ENCODE measurements around the gene CDCA8.
A peak's percentile ranks its signal among the peaks of the same experiment; 100 is the strongest.

CDCA8 gene

DNA sequence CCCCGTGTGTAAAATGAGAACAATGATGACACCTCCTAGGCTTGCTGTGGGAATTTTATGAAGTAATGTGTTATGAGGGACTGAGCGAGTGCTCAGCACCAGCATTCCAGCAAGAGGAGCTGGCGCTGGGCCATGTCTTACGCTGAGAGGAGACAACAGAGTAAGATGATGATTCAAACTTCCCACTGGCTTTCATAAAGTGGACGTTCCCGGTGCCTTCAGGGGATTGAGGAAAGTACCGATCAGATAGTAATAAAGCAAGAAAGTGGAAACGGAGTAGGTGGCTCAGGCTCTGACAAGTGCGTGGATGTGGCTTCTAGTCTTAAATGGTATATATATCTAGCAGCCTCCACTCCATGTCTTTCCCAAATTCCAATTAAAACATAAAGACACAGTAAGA is 48.8 kb downstream of the CDCA8 start:
- no peak for DNase-seq

DNA sequence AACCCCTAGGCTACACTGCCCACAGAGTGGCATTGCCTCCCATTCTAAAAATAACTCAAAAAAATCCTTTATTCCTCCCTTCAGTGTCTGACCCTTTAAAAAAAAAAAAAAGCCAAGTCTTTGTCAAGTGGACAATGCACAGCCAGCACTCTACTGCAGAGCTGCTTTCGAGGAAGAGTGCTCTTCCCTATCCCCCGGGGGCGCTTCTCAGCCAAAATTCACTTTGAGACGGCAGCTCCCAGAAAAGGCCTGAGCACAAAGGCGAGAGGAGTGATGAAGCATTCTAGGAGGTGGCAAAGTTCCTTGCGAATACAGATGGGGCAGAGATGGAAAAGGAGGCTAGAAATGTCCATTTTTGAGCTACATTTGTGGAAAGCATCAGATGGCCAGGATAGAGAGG is 49.3 kb downstream of the CDCA8 start:
- no peak for DNase-seq

DNA sequence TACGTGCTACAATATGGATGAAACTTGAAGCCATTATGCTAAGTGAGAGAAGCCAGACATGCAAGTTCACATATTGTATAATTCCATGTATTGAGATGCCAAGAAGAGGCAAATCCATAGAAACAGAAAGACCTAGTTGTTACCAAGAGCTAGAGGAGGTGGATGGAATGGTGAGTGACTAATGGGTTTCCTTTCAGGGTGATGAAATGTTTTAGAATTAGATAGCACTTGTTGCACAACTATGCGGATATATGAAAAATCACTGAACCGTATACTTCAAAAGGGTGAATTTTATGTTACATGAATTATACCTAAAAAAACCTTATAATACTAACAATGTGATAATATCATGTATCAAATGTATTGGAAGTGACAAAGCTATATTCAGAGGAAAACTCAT is 54.5 kb downstream of the CDCA8 start:
- DNase-seq = no peak

DNA sequence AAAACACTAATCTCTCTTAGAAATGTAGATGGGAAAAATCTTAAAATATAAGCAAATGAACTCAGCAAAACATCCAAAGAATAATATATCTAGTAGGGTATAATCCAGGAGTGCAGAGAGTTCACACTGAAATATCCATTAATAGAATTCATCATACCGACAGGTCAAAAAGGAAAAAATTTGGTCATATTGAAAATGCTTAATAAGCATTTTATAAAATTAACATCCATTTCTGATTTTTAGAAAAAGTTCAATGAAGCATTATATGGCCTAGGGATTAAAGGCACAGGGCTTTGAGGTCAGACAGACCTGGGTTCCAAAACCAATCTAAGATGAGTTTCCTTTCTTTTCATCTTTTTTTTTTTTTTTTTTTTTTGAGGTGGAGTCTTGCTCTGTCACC is 56.2 kb downstream of the CDCA8 start:
- no peak for DNase-seq

DNA sequence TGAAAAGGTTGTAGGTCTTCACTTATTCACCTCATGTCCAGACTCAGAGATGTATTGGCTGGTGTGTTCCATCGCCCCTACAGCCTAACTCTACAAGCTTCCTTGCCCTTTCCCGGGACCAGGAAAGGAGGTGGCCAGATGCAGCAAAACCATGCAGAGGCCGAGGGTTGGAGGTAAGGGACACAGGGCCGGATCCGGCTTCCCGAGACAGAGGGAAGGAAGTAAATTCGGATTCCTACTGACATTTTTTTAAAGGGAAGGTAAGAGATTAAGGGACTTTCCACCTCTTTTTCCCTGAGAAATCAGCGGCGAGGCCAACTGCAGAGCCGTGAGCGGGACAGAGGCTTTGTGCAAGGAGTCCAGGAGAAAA is 59.9 kb downstream of the CDCA8 start:
- DNase-seq = no peak

DNA sequence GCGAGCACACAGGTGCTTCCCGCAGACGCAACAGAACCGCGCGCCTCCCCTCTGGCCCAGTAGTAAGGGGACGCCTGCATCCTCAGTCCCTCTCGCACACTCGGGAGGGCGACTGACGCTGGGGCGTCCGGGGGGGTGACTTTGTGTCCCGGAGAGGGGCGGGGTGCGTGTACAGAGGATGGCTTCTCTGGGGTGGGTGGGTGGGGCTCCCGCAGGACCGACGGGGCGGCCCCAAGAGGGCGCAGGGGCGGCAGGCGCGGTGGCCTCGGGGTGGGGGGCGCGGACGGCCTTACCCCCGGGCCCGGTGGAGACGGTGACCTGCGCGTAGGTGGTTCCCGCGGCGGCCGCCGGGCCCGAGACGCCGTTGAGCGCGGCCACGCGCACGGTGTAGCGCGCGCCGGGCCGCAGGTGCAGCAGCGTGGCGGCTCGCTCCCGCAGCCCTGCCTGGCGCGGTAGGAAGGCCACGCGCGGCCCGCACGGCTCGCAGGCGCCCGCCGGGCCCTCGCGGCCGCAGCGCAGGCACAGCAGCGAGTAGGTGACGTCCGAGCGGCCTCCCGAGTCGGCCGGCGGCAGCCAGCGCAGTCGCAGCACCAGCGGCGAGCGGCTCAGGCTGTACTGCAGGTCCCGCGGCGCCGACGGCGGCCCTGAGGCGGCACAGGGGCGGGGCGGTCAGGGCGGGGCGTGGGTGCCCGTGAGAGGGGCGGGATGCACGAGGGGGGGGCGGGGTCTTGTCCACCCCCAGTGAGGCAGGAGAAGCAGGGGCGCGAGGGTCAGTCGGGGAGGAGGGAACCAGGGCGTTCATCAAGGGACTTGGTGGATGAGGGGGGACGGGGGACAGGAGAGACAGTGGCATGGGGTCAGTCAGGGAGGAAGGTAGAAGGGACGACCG is 60.5 kb downstream of the CDCA8 start:
- peak; percentile 63 for DNase-seq

DNA sequence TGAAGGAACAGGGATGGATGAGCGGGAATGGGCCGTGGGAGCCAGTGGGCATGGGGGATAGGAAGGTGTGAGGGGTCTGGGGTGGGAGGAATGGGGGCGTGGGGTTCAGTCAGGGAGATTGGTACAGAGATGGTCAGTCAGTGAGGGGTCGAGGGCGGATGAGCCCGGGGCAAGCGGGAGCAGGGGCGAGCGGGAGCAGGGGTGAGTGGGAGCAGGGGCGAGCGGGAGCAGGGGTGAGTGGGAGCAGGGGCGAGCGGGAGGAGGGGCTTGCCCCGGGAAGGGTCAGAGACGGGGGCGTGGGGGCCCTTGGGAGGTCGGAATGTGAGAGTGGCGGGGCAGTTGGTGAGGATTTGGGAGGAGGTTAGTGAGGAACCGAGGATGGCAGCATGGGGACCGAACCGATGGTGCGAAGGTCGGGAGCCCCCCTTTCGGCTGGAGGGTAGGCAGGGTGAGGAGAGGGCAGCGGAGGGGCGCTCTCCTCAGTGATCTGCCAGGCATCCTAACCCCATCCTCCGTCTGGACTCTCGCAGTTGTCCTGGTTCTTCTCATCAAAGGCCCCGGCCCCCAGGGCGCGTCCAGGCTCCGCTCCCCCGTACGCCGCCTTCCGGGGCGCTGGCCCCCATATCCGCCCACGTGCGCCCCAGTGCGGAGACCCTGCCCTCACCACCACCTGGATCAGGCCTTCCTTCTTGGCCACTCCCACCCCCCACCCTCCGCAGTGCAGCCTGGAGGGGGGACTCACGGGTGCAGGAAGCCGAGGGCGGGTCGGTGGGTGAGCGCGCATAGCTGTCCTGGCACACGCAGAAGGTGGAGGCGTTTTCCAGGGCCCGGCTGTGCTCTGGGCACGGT is 61.4 kb downstream of the CDCA8 start:
- DNase-seq = no peak

DNA sequence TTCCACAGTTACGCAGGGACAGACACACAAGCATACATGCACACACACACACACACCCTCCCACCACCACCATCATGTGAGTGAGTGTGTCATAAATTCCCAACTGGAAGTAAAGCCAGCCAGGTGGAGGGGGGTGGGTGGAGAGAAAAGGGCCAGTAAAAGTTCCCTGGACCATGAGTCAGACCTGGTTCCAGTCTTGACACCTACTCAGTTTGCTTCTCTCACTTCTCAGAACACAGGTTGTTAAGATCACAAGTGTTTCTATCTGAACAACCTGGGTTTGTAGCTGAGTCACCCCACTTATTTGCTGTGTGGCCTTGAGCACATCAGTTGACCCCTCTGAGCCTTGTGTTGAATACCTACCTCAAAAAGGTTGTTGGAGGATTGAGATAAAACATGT is 63.0 kb downstream of the CDCA8 start:
- no peak for DNase-seq

DNA sequence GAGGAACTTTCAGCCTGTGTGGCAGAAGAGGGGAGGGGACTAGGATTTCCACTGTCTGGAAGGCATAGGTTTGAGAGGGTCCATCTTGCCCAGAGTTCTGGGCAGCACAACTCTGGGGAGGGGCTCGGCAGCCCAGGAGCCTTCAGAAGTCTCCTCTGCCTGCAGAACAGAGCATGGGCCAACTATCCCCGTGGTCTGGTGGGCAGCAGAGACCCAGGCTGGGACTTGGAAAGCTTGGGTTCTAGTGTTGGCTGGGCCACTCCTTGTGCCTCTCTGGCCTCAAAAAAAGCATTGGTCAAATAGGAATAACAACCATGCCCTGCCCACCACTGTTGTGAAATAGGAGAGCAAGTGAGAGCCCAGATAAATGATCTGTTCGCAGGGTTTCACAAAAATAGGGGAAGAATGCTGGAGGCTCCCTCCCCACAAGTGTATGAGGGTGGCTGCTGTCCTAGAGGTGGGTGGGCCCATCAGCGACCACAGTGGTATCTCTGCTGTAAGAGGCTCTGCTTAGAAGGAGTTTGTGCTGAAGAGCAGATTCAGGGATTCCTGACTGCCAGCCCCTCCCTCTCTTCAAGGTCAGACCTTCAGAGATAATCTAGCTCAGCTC is 63.7 kb downstream of the CDCA8 start:
- DNase-seq = no peak
